ENCODE data around the gene AKAP6.
"Not testable (repeated sequence)": the region's sequence is repeated elsewhere in the genome, so short reads cannot be mapped to it uniquely, and the experiment has no call there.

AKAP6 gene

GRCh38 chr14:32793033-32793432 lies 463.9 kb downstream of the AKAP6 start:
- not testable (repeated sequence) for DNase-seq

- DNase-seq = no peak
Measured at GRCh38 chr14:32800320-32800719, 471.2 kb downstream of the AKAP6 start.

- DNase-seq = no peak
Measured at GRCh38 chr14:32802295-32802694, 473.2 kb downstream of the AKAP6 start.

- DNase-seq = no peak
Measured at GRCh38 chr14:32805979-32806378, 476.9 kb downstream of the AKAP6 start.

- DNase-seq = peak; percentile 5
Measured at GRCh38 chr14:32808644-32809043, 479.5 kb downstream of the AKAP6 start.

GRCh38 chr14:32809255-32809654 lies 480.2 kb downstream of the AKAP6 start:
- DNase-seq = no peak

- DNase-seq = no peak
Measured at GRCh38 chr14:32813401-32813800, 484.3 kb downstream of the AKAP6 start.

- no peak for DNase-seq
Measured at GRCh38 chr14:32814721-32815120, 485.6 kb downstream of the AKAP6 start.

- no peak for DNase-seq
Measured at GRCh38 chr14:32816588-32816987, 487.5 kb downstream of the AKAP6 start.

GRCh38 chr14:32817780-32818179 lies 488.7 kb downstream of the AKAP6 start:
- DNase-seq = no peak

GRCh38 chr14:32818581-32818980 lies 489.5 kb downstream of the AKAP6 start:
- no peak for DNase-seq

- DNase-seq = no peak
Measured at GRCh38 chr14:32820181-32820580, 491.1 kb downstream of the AKAP6 start.

GRCh38 chr14:32820682-32821081 lies 491.6 kb downstream of the AKAP6 start:
- no peak for DNase-seq

GRCh38 chr14:32821964-32822653 lies 493.0 kb downstream of the AKAP6 start:
- DNase-seq = no peak

- DNase-seq = no peak
Measured at GRCh38 chr14:32823706-32824105, 494.6 kb downstream of the AKAP6 start.

- DNase-seq = no peak
Measured at GRCh38 chr14:32824195-32824594, 495.1 kb downstream of the AKAP6 start.

- DNase-seq = no peak
Measured at GRCh38 chr14:32825058-32825457, 496.0 kb downstream of the AKAP6 start.

- DNase-seq = peak; percentile 13
Measured at GRCh38 chr14:32826404-32827082, 497.4 kb downstream of the AKAP6 start.

- DNase-seq = no peak
Measured at GRCh38 chr14:32827514-32827913, 498.4 kb downstream of the AKAP6 start.

- DNase-seq = no peak
Measured at GRCh38 chr14:32835924-32836323, 506.8 kb downstream of the AKAP6 start.

GRCh38 chr14:32841698-32842097 lies 512.6 kb downstream of the AKAP6 start:
- DNase-seq = no peak

GRCh38 chr14:32846821-32847365 lies 517.8 kb downstream of the AKAP6 start:
- DNase-seq = no peak

GRCh38 chr14:32847867-32848266 lies 518.8 kb downstream of the AKAP6 start:
- DNase-seq = no peak

GRCh38 chr14:32865827-32866376 lies 536.8 kb downstream of the AKAP6 start:
- DNase-seq = no peak
